GM23338 (cell line): ENCODE results near the gene GUCA2B. TPM values are rescaled to one million over a fixed set of nuclear protein-coding genes. Genes with fewer than 3 reads are reported as not detected.
A peak's percentile ranks its signal among the peaks of the same experiment; 100 is the strongest.

ENCODE experiments used
- ATAC-seq: fragments of 200-7000 bp; cut with Tn5 transposase; 3 replicates; pipeline ENCODE4 v1.9.1; 2020
- DNase-seq: peaks from one replicate; pipeline ENCODE4 v3.0.0-alpha.2; 2015; ENCODE audit warnings: low spot score
- H2AFZ ChIP-seq: fragments of 200-600 bp; sonication (generic); 2 replicates; pipeline ENCODE4 v1.8.0; 2016; ENCODE audit warnings: antibody characterized with exemption, mild to moderate bottlenecking, moderate library complexity
- H3F3A ChIP-seq: fragments of 200-600 bp; sonication (generic); replicated peaks from 2 replicates; pipeline ENCODE4 v1.8.0; 2017; ENCODE audit warnings: antibody characterized with exemption, mixed run types, low read depth
- H3K27ac ChIP-seq: fragments of 200-600 bp; sonication (generic); 2 replicates; pipeline ENCODE4 v1.6.1; 2016; ENCODE audit warnings: low read depth
- H3K27me3 ChIP-seq: fragments of 200-600 bp; sonication (generic); 2 replicates; pipeline ENCODE4 v1.8.0; 2016; ENCODE audit warnings: mild to moderate bottlenecking, mixed run types, moderate library complexity; ENCODE audit not compliant: insufficient read depth
- H3K36me3 ChIP-seq: fragments of 200-600 bp; sonication (generic); 2 replicates; pipeline ENCODE4 v1.8.0; 2016; ENCODE audit warnings: mild to moderate bottlenecking; ENCODE audit not compliant: insufficient read depth
- H3K4me1 ChIP-seq: fragments of 200-600 bp; sonication (generic); 2 replicates; pipeline ENCODE4 v1.8.0; 2016; ENCODE audit warnings: mild to moderate bottlenecking, moderate library complexity; ENCODE audit not compliant: insufficient read depth
- H3K4me2 ChIP-seq: fragments of 200-600 bp; sonication (generic); 2 replicates; pipeline ENCODE4 v1.7.1; 2017; ENCODE audit warnings: mixed run types
- H3K4me3 ChIP-seq: fragments of 200-600 bp; sonication (generic); 2 replicates; pipeline ENCODE4 v1.6.1; 2016; ENCODE audit warnings: mixed run types
- H3K79me2 ChIP-seq: fragments of 200-600 bp; sonication (generic); replicated peaks from 2 replicates; pipeline ENCODE4 v1.8.0; 2017; ENCODE audit warnings: mild to moderate bottlenecking; ENCODE audit not compliant: insufficient read depth
- H3K9me2 ChIP-seq: fragments of 200-600 bp; sonication (generic); 2 replicates; pipeline ENCODE4 v1.8.0; 2017; ENCODE audit not compliant: insufficient read depth
- H4K20me1 ChIP-seq: fragments of 200-600 bp; sonication (generic); replicated peaks from 2 replicates; pipeline ENCODE4 v1.8.0; 2017; ENCODE audit warnings: mild to moderate bottlenecking; ENCODE audit not compliant: insufficient read depth
- H3K27ac Mint-ChIP-seq: 2 replicates; pipeline ENCODE4 v1.8.0; 2020; ENCODE audit warnings: inconsistent platforms, mild to moderate bottlenecking, moderate library complexity, mixed read lengths
- H3K27me3 Mint-ChIP-seq: 3 replicates; pipeline ENCODE4 v1.8.0; 2022; ENCODE audit warnings: low read depth, mild to moderate bottlenecking, moderate library complexity, mixed read lengths, inconsistent platforms; ENCODE audit not compliant: insufficient read depth, poor library complexity
- H3K36me3 Mint-ChIP-seq: 3 replicates; pipeline ENCODE4 v1.8.0; 2021; ENCODE audit warnings: low read depth, mild to moderate bottlenecking, inconsistent platforms, moderate library complexity, mixed read lengths
- H3K4me1 Mint-ChIP-seq: 3 replicates; pipeline ENCODE4 v1.8.0; 2020; ENCODE audit warnings: mild to moderate bottlenecking, inconsistent platforms, mixed read lengths
- H3K4me3 Mint-ChIP-seq: 3 replicates; pipeline ENCODE4 v1.8.0; 2021; ENCODE audit warnings: moderate library complexity, mild to moderate bottlenecking, inconsistent platforms, mixed read lengths
- H3K9me3 Mint-ChIP-seq: 3 replicates; pipeline ENCODE4 v1.8.0; 2020; ENCODE audit warnings: moderate library complexity, mild to moderate bottlenecking, inconsistent platforms, mixed read lengths
- CREB1 ChIP-seq: fragments of 250-450 bp; sonication (Bioruptor Pico); IDR thresholded peaks from 2 replicates; pipeline ENCODE4 v1.5.0; 2020; ENCODE audit warnings: low read depth, mild to moderate bottlenecking, moderate library complexity
- CTCF ChIP-seq, 2 experiments: fragments of 200-600 bp in 1 of 2; sonication (generic) in 1 of 2; conservative IDR thresholded peaks; 2 replicates each; pipeline versions ENCODE4 v1.5.1 to v1.6.1; 2016 to 2017; ENCODE audit warnings: antibody characterized with exemption in 2 of 2, low read depth in 2 of 2, mild to moderate bottlenecking in 2 of 2, moderate library complexity in 1 of 2
- EZH2 ChIP-seq: fragments of 200-600 bp; sonication (generic); IDR thresholded peaks from one replicate; pipeline ENCODE4 v1.8.0; 2017; ENCODE audit warnings: antibody characterized with exemption, mild to moderate bottlenecking, low read depth; ENCODE audit not compliant: unreplicated experiment
- EZH2phosphoT487 ChIP-seq: fragments of 200-600 bp; sonication (generic); IDR thresholded peaks from one replicate; pipeline ENCODE4 v1.8.1; 2018; ENCODE audit warnings: antibody characterized with exemption; ENCODE audit not compliant: unreplicated experiment
- JUNB ChIP-seq: IDR thresholded peaks from one replicate; pipeline ENCODE4 v1.6.1; 2016; ENCODE audit warnings: antibody characterized with exemption; ENCODE audit not compliant: unreplicated experiment
- NANOG ChIP-seq: IDR thresholded peaks from 2 replicates; pipeline ENCODE4 v1.6.1; 2016; ENCODE audit warnings: antibody characterized with exemption, borderline replicate concordance
- POLR2AphosphoS5 ChIP-seq: IDR thresholded peaks from 2 replicates; pipeline ENCODE4 v1.6.1; 2016; ENCODE audit warnings: antibody characterized with exemption, low read depth
- REST ChIP-seq: IDR thresholded peaks from one replicate; pipeline ENCODE4 v1.6.1; 2018; ENCODE audit warnings: antibody characterized with exemption; ENCODE audit not compliant: unreplicated experiment
- STAT1 ChIP-seq: IDR thresholded peaks from one replicate; pipeline ENCODE4 v1.6.1; 2016; ENCODE audit warnings: antibody characterized with exemption; ENCODE audit not compliant: unreplicated experiment
- ZNF114 ChIP-seq: fragments of 250-450 bp; sonication (Bioruptor Pico); IDR thresholded peaks from 2 replicates; pipeline ENCODE4 v1.5.0; 2020; ENCODE audit warnings: mild to moderate bottlenecking, moderate library complexity
- ZNF331 ChIP-seq: fragments of 250-450 bp; sonication (Bioruptor Pico); IDR thresholded peaks from 2 replicates; pipeline ENCODE4 v1.5.0; 2020; ENCODE audit warnings: low read depth, mild to moderate bottlenecking, moderate library complexity
- ZNF462 ChIP-seq: fragments of 250-450 bp; sonication (Bioruptor Pico); IDR thresholded peaks from 2 replicates; pipeline ENCODE4 v1.5.0; 2020; ENCODE audit warnings: mild to moderate bottlenecking, moderate library complexity
- polyA plus RNA-seq: library from polyadenylated mRNA; unstranded; fragments of >200 nt; fragmentation: Nextera tagmentation; extraction: Ambion mirVana; gene quantifications from 2 replicates; pipeline ENCODE4 v1.2.1, GENCODE V29; 2016
- total RNA-seq: library from RNA; depleted of rRNA; stranded (reverse); fragments of >200 nt; shearing (Covaris generic); gene quantifications from 2 replicates; pipeline ENCODE4 v1.2.3, GENCODE V29; 2014
- TF ChIP-seq, protein P1 (sequence below): IDR thresholded peaks from 2 replicates; pipeline ENCODE4 v1.6.1; 2016; ENCODE audit warnings: antibody characterized with exemption

The GUCA2B gene
- total and polyA plus RNA-seq, 2 experiments from 2014 or later = not detected

DNA sequence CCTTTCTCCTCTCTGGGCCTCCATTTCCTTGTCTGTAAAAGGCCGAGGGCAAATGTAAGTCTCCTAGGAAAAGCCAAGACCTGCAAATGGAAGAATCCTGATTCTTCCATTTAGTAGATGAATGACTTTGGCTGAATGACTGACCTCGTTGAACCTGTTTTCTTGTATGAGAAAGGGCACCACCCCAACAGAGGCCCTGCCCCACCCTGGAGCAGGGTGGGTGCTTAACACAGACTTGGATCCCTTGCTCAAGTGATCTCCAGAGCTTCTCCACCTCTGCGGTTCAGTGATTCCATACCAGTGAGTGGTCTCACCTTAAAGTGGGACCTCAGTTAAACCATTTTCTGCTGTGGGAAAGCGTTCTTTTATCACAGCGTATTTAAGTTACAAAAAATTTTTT lies 39.0 kb upstream of the GUCA2B start:
- H3K4me1 ChIP-seq = peaks cover 17% of the 10 kb centered on the region
- H3K79me2 ChIP-seq = no peaks in the 10 kb centered on the region
- H3K4me2 ChIP-seq = no peak overlapping the region
- H3K27ac ChIP-seq = no peak overlapping the region
- no peak for ATAC-seq
- Mint-ChIP-seq H3K4me3 (no peak overlapping the region), H3K27me3 (peaks cover 3% of the 10 kb centered on the region), H3K4me1 (peaks cover 14% of the 10 kb centered on the region), H3K27ac (no peak overlapping the region), H3K9me3 (peaks cover 8% of the 10 kb centered on the region; the same call in 2 of the 3 replicates), H3K36me3 (no peaks in the 10 kb centered on the region; the same call in 2 of the 3 replicates)
- H3K4me3 ChIP-seq = no peak overlapping the region
- TF ChIP-seq EZH2phosphoT487 (no peak), EZH2 (no peak), REST (no peak), ZNF114 (no peak), ZNF331 (CRISPR knock-in tag) (no peak), STAT1 (no peak), JUNB (no peak), ZNF462 (CRISPR knock-in tag) (no peak), NANOG (no peak), POLR2AphosphoS5 (no peak), CREB1 (CRISPR knock-in tag) (no peak), CTCF (conservative IDR thresholded peaks at IDR 0.05; ENCODE audit: low read depth in 2 of 2) (no peak)
- TF ChIP-seq, protein P1, sequence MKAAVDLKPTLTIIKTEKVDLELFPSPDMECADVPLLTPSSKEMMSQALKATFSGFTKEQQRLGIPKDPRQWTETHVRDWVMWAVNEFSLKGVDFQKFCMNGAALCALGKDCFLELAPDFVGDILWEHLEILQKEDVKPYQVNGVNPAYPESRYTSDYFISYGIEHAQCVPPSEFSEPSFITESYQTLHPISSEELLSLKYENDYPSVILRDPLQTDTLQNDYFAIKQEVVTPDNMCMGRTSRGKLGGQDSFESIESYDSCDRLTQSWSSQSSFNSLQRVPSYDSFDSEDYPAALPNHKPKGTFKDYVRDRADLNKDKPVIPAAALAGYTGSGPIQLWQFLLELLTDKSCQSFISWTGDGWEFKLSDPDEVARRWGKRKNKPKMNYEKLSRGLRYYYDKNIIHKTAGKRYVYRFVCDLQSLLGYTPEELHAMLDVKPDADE = no peak
- no peaks in the 10 kb centered on the region for H3K27me3 ChIP-seq
- H4K20me1 ChIP-seq = no peaks in the 10 kb centered on the region
- H2AFZ ChIP-seq = peak overlapping the region; percentile 77; the same call in 1 of the 2 replicates
- H3F3A ChIP-seq = no peaks in the 10 kb centered on the region
- H3K9me2 ChIP-seq = no peaks in the 10 kb centered on the region; the same call in 1 of the 2 replicates
- DNase-seq = no peak
- H3K36me3 ChIP-seq = no peaks in the 10 kb centered on the region
